Endothelial cell of umbilical vein (primary cell): ENCODE measurements around the gene SKIDA1. TPM values are rescaled to one million over a fixed set of nuclear protein-coding genes. Genes with fewer than 3 reads are reported as not detected.
A peak's percentile ranks its signal among the peaks of the same experiment; 100 is the strongest.

Experiments used
- BruUV-seq: library from RNA; stranded (reverse); fragments of 400-500 nt; replicated peaks from 2 replicates; lab custom pipeline; 2021; lab: Mats Ljungman, UMichigan
- CTCF ChIA-PET: fragments of 300-600, 350-600 bp; sonication (Branson Sonifier 250); formaldehyde crosslinking; loops from one replicate; lab custom pipeline; 2021; ENCODE audit warnings: antibody characterized with exemption, inconsistent platforms; lab: Charles Lee
- POLR2A ChIA-PET: fragments of 300-600, 350-600 bp; sonication (Branson Sonifier 250); formaldehyde crosslinking; loops from one replicate; lab custom pipeline; 2021; ENCODE audit warnings: antibody characterized with exemption, inconsistent platforms; lab: Charles Lee
- DNase-seq: peaks from one replicate; pipeline ENCODE4 v3.0.0-alpha.2; 2011; ENCODE audit warnings: low read depth, low spot score
- FAIRE-seq: peaks from 2 replicates; lab custom pipeline; 2011; peaks lifted over from hg19 to GRCh38; lab: Jason Lieb, UNC
- H2AFZ ChIP-seq: 2 replicates; pipeline ENCODE4 v1.6.0; 2012; ENCODE audit warnings: low read depth, low read length, control low read depth, inconsistent platforms
- H3K27ac ChIP-seq: 2 replicates; pipeline ENCODE4 v1.5.1; 2011; ENCODE audit warnings: low read depth, mild to moderate bottlenecking, control low read depth, low read length, moderate library complexity; ENCODE audit not compliant: insufficient read depth
- H3K27me3 ChIP-seq, 2 experiments: 2 replicates each; pipeline versions ENCODE4 v1.6.0 to v1.6.1; 2011; ENCODE audit warnings: low read length in 2 of 2, mixed read lengths in 1 of 2; ENCODE audit not compliant: control insufficient read depth in 2 of 2, insufficient read depth in 2 of 2
- H3K36me3 ChIP-seq, 2 experiments: 2 replicates in 1 of 2; 3 replicates in 1 of 2; pipeline ENCODE4 v1.5.1; 2011; ENCODE audit warnings: low read length in 2 of 2, mild to moderate bottlenecking in 1 of 2, moderate library complexity in 1 of 2; ENCODE audit not compliant: control insufficient read depth in 2 of 2, insufficient read depth in 2 of 2; ENCODE audit errors: extremely low read depth in 1 of 2
- H3K4me1 ChIP-seq: 3 replicates; pipeline ENCODE4 v1.5.1; 2011; ENCODE audit warnings: mild to moderate bottlenecking, low read length; ENCODE audit not compliant: control insufficient read depth, insufficient read depth; ENCODE audit errors: extremely low read depth
- H3K4me2 ChIP-seq: 2 replicates; pipeline ENCODE4 v1.6.1; 2011; ENCODE audit warnings: low read length, control low read depth, mixed read lengths; ENCODE audit not compliant: insufficient read depth
- H3K4me3 ChIP-seq, 3 experiments: fragments of 200-600 bp in 1 of 3; sonication (generic), shearing (Covaris generic) in 1 of 3; replicated peaks in 1 of 3; 2 replicates each; pipeline ENCODE4 v1.5.1; 2011 to 2016; ENCODE audit warnings: control low read depth in 3 of 3, low read length in 3 of 3, mild to moderate bottlenecking in 2 of 3, inconsistent platforms in 1 of 3, low read depth in 1 of 3, moderate library complexity in 1 of 3; ENCODE audit not compliant: insufficient read depth in 1 of 3
- H3K79me2 ChIP-seq: 2 replicates; pipeline ENCODE4 v1.6.0; 2012; ENCODE audit warnings: low read length, inconsistent platforms; ENCODE audit not compliant: control insufficient read depth, insufficient read depth
- H3K9ac ChIP-seq: replicated peaks from 2 replicates; pipeline ENCODE3; 2011; ENCODE audit warnings: low read length, control low read depth; ENCODE audit not compliant: insufficient read depth; ENCODE audit errors: extremely low read depth
- H3K9me1 ChIP-seq: replicated peaks from 3 replicates; pipeline ENCODE4 v1.6.0; 2011; ENCODE audit warnings: mild to moderate bottlenecking, low read length; ENCODE audit not compliant: control insufficient read depth, insufficient read depth; ENCODE audit errors: extremely low read depth
- H3K9me3 ChIP-seq: replicated peaks from 2 replicates; pipeline ENCODE4 v1.5.1; 2012; ENCODE audit warnings: low read length, inconsistent platforms; ENCODE audit not compliant: control insufficient read depth, insufficient read depth
- H4K20me1 ChIP-seq: replicated peaks from 2 replicates; pipeline ENCODE3; 2011; ENCODE audit warnings: mild to moderate bottlenecking, low read length; ENCODE audit not compliant: control insufficient read depth, insufficient read depth; ENCODE audit errors: extremely low read depth
- EZH2 ChIP-seq: IDR thresholded peaks from 2 replicates; pipeline ENCODE4 v1.6.1; 2012; ENCODE audit warnings: borderline replicate concordance, low read depth, mild to moderate bottlenecking, moderate library complexity, low read length, inconsistent platforms; ENCODE audit not compliant: severe bottlenecking
- FOS ChIP-seq: IDR thresholded peaks from 2 replicates; pipeline ENCODE4 v1.6.1; 2011; ENCODE audit warnings: mild to moderate bottlenecking, low read length, moderate library complexity, borderline replicate concordance; ENCODE audit not compliant: insufficient read depth
- GATA2 ChIP-seq: IDR thresholded peaks from 2 replicates; pipeline ENCODE4 v1.7.0; 2011; ENCODE audit warnings: low read depth, mild to moderate bottlenecking, moderate library complexity, mixed read lengths, low read length; ENCODE audit not compliant: insufficient read length, insufficient read depth
- JUN ChIP-seq: IDR thresholded peaks from 2 replicates; pipeline ENCODE4 v1.6.1; 2011; ENCODE audit warnings: borderline replicate concordance, low read depth; ENCODE audit not compliant: insufficient read length, insufficient read depth
- MYC ChIP-seq: IDR thresholded peaks from one replicate; pipeline ENCODE4 v1.6.1; 2011; ENCODE audit warnings: mild to moderate bottlenecking, low read depth, low read length
- POLR2A ChIP-seq: IDR thresholded peaks from 2 replicates; pipeline ENCODE4 v1.6.1; 2012; ENCODE audit warnings: low read depth, mild to moderate bottlenecking, control low read depth, low read length
- POLR2AphosphoS5 ChIP-seq: IDR thresholded peaks from 2 replicates; pipeline ENCODE4 v1.6.1; 2012; ENCODE audit warnings: low read depth, mild to moderate bottlenecking, control low read depth, low read length, moderate library complexity; ENCODE audit not compliant: insufficient read depth
- dilution Hi-C: fragments of 300-500 bp; cut with MboI; formaldehyde crosslinking; loops from one replicate; pipeline ENCODE4 v1.15.0; 2019; ENCODE audit warnings: low sequenced_read_pairs; ENCODE audit not compliant: extremely low pct_ligation_motif_present
- intact Hi-C: fragments of 100-400 bp; cut with micrococcal nuclease; formaldehyde crosslinking; loops from one replicate; pipeline ENCODE4 v1.10.0; 2022
- polyA plus RNA-seq, 4 experiments: library from polyadenylated mRNA; depleted of rRNA in 3 of 4; stranded (reverse) in 3 of 4; unstranded in 1 of 4; fragments of >200 nt; gene quantifications; 2 replicates each; pipeline versions ENCODE4 v1.2.1 to v1.2.3, GENCODE V29; 2011 to 2012; ENCODE audit warnings: missing spikeins in 1 of 4
- total RNA-seq: library from RNA; stranded (reverse); gene quantifications from 2 replicates; pipeline ENCODE4 v1.2.3, GENCODE V29; 2021
- TF ChIP-seq, protein P1 (sequence below), 2 donors: IDR thresholded peaks; 1 replicate in 1 of 2; 2 replicates in 1 of 2; pipeline ENCODE4 v1.5.1; 2011; ENCODE audit warnings: low read length in 2 of 2, mild to moderate bottlenecking in 2 of 2, moderate library complexity in 2 of 2, control low read depth in 1 of 2, inconsistent platforms in 1 of 2, low read depth in 1 of 2; ENCODE audit not compliant: insufficient read depth in 1 of 2; ENCODE audit errors: extremely low read depth in 1 of 2
- TF ChIP-seq, protein P2 (sequence below): IDR thresholded peaks from 2 replicates; pipeline ENCODE4 v1.6.1; 2011; ENCODE audit not compliant: insufficient read depth, insufficient read length

SKIDA1 gene
- total and polyA plus RNA-seq, 2 donors (not counting 3 experiments of a cell fraction or from before 2014, with no cell fraction given): 0.21 to 0.71 TPM

DNA sequence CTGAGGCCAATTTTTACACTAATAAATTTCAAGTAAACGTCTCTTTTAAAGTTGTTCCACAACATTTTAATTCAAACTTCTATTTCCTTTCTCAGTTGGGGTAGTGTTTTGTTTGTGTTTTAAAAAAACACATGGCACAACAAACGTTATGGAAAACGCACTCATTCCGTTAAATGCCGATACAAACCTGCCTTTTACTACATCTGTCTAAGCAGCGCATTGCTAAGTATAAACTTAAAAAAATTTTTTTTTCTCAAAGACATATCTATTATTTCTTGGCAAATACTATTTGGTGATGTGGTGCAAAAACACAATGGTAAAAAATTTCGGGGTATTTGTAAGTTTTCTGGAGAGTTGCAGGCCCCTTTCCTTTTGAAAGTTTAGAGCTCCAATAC lies 1.4 kb downstream of the SKIDA1 start:
- Histone ChIP-seq H3K4me2 (peak overlapping the region; percentile 97), H3K27ac (no peak overlapping the region), H2AFZ (peak overlapping the region; percentile 96), H3K9me3 (no peaks in the 10 kb centered on the region), H3K36me3 (no peaks in the 10 kb centered on the region), H4K20me1 (no peaks in the 10 kb centered on the region), H3K79me2 (no peaks in the 10 kb centered on the region), H3K9me1 (no peaks in the 10 kb centered on the region), H3K4me3 (peak overlapping the region; percentile 48 to 81 (median 53)), H3K4me1 (peaks cover 38% of the 10 kb centered on the region), H3K9ac (peak overlapping the region; percentile 99), H3K27me3 (no peaks in the 10 kb centered on the region)
- dilution Hi-C loops (no loop called here), intact Hi-C loops (loop anchor here (2.0 to 10.0 kb wide), 2 partner anchors 187 to 801 kb away; partner anchors contain the start of gene BMI1)
- ChIA-PET POLR2A (no interaction called here), CTCF (no interaction called here)
- FAIRE-seq (no peak), DNase-seq (no peak)
- BruUV-seq: no TSS peak
- no peak for TF ChIP-seq MYC

DNA sequence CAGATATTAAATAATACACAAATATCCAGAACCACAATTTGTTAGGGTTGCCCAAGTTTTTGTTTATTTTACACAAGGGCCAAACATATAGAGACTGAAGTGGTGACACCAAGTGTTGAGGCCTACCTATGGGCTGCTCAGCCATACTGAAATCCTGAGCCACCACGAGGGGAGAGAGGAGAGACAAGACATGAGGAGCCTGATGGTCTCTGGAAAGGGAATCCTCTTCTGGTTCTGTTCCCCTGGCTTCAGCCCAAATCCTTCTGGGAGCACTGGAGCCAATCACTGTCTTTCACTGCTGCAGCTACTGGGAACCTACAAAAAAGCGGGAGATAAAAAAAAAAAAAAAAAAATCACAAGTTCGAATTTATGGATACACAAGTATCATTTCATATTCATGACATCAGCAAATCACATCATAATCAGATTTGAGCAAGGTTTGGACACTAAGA lies 1.9 kb downstream of the SKIDA1 start:
- DNase-seq: no peak
- BruUV-seq: no TSS peak
- Histone ChIP-seq H3K9me1 (no peaks in the 10 kb centered on the region), H3K4me2 (peak overlapping the region; percentile 97), H3K4me3 (no peak overlapping the region), H3K4me1 (peaks cover 38% of the 10 kb centered on the region), H3K9me3 (no peaks in the 10 kb centered on the region), H3K36me3 (no peaks in the 10 kb centered on the region), H3K27ac (no peak overlapping the region), H3K27me3 (no peaks in the 10 kb centered on the region), H3K9ac (no peak overlapping the region), H3K79me2 (no peaks in the 10 kb centered on the region), H4K20me1 (no peaks in the 10 kb centered on the region), H2AFZ (peak overlapping the region; percentile 69)
- ChIA-PET POLR2A (no interaction called here), CTCF (no interaction called here)
- dilution Hi-C loops: no loop called here
- intact Hi-C loops: loop anchor here (2.0 to 10.0 kb wide), 2 partner anchors 187 to 801 kb away; partner anchors contain the start of gene BMI1
- TF ChIP-seq, protein P1, sequence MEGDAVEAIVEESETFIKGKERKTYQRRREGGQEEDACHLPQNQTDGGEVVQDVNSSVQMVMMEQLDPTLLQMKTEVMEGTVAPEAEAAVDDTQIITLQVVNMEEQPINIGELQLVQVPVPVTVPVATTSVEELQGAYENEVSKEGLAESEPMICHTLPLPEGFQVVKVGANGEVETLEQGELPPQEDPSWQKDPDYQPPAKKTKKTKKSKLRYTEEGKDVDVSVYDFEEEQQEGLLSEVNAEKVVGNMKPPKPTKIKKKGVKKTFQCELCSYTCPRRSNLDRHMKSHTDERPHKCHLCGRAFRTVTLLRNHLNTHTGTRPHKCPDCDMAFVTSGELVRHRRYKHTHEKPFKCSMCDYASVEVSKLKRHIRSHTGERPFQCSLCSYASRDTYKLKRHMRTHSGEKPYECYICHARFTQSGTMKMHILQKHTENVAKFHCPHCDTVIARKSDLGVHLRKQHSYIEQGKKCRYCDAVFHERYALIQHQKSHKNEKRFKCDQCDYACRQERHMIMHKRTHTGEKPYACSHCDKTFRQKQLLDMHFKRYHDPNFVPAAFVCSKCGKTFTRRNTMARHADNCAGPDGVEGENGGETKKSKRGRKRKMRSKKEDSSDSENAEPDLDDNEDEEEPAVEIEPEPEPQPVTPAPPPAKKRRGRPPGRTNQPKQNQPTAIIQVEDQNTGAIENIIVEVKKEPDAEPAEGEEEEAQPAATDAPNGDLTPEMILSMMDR (IDR thresholded peaks at IDR 0.05; ENCODE audit: extremely low read depth in 1 of 2, insufficient read depth in 1 of 2, low read depth in 1 of 2, low read length in 2 of 2): no peak
- TF ChIP-seq POLR2A: no peak
- no peak for TF ChIP-seq POLR2AphosphoS5
- no peak for TF ChIP-seq JUN
- TF ChIP-seq, protein P2, sequence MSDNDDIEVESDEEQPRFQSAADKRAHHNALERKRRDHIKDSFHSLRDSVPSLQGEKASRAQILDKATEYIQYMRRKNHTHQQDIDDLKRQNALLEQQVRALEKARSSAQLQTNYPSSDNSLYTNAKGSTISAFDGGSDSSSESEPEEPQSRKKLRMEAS: no peak
- TF ChIP-seq MYC: no peak
- TF ChIP-seq GATA2: no peak
- no peak for TF ChIP-seq EZH2
- no peak for TF ChIP-seq FOS
- FAIRE-seq: no peak
